Measurements from ENCODE around the gene PLA2G4A.

DNA sequence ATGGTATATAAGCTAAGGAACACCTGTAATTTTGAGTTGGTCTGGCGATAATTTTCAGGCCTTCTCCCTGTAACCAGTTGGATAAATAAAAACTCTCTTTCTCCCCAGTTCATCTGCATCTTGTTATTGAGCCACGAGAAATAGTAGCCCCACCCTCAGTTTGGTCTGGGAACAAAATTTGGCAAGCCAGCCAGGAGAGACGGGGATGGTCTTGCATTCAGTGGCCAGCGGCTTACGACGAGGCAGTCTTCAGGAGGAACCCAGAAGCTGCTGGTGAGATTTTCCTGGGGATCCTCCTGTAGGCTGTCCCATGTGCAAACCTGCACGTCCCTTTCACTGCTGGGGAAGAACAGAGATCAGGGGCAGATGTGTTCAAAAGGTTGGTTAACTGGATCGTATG is 174.6 kb downstream of the PLA2G4A start:
- TF ChIP-seq, protein P1, sequence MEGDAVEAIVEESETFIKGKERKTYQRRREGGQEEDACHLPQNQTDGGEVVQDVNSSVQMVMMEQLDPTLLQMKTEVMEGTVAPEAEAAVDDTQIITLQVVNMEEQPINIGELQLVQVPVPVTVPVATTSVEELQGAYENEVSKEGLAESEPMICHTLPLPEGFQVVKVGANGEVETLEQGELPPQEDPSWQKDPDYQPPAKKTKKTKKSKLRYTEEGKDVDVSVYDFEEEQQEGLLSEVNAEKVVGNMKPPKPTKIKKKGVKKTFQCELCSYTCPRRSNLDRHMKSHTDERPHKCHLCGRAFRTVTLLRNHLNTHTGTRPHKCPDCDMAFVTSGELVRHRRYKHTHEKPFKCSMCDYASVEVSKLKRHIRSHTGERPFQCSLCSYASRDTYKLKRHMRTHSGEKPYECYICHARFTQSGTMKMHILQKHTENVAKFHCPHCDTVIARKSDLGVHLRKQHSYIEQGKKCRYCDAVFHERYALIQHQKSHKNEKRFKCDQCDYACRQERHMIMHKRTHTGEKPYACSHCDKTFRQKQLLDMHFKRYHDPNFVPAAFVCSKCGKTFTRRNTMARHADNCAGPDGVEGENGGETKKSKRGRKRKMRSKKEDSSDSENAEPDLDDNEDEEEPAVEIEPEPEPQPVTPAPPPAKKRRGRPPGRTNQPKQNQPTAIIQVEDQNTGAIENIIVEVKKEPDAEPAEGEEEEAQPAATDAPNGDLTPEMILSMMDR (IDR thresholded peaks at IDR 0.05): no peak
- TF ChIP-seq POLR2A (IDR thresholded peaks at IDR 0.05) (no peak), POLR2AphosphoS5 (IDR thresholded peaks at IDR 0.05) (no peak)

Measured in suprapubic skin (tissue), 4 donors.